Mesenchymal stem cell (in vitro differentiated cells and primary cell): ENCODE results near the gene METTL17.
A peak's percentile ranks its signal among the peaks of the same experiment; 100 is the strongest.
"Not testable (repeated sequence)": the region's sequence is repeated elsewhere in the genome, so short reads cannot be mapped to it uniquely, and the experiment has no call there.

Source experiments
- DNase-seq: peaks from one replicate; pipeline ENCODE4 v3.0.0-alpha.2; 2013
- H2AFZ ChIP-seq: one replicate; pipeline ENCODE4 v1.6.1; 2013; ENCODE audit warnings: low read depth, mild to moderate bottlenecking, control low read depth, inconsistent platforms, low read length, moderate library complexity
- H2AK5ac ChIP-seq: 2 replicates; pipeline ENCODE4 v1.6.1; 2013; ENCODE audit warnings: low read length, moderate library complexity, mild to moderate bottlenecking, inconsistent platforms; ENCODE audit not compliant: severe bottlenecking
- H2BK120ac ChIP-seq: one replicate; pipeline ENCODE4 v1.6.1; 2013; ENCODE audit warnings: low read depth, mild to moderate bottlenecking, inconsistent platforms, low read length, moderate library complexity
- H2BK12ac ChIP-seq, 2 experiments: one replicate each; pipeline ENCODE4 v1.6.1; 2013; ENCODE audit warnings: inconsistent platforms in 2 of 2, low read length in 2 of 2, mild to moderate bottlenecking in 2 of 2, moderate library complexity in 2 of 2, control low read depth in 1 of 2
- H2BK15ac ChIP-seq: one replicate; pipeline ENCODE4 v1.6.1; 2013; ENCODE audit warnings: mild to moderate bottlenecking, low read depth, inconsistent platforms; ENCODE audit not compliant: poor library complexity, severe bottlenecking
- H2BK5ac ChIP-seq: 2 replicates; pipeline ENCODE4 v1.6.1; 2013; ENCODE audit warnings: low read depth, mild to moderate bottlenecking, low read length, control low read depth, inconsistent platforms; ENCODE audit not compliant: poor library complexity, severe bottlenecking
- H3K14ac ChIP-seq, 2 experiments: one replicate each; pipeline ENCODE4 v1.6.1; 2013; ENCODE audit warnings: inconsistent platforms in 2 of 2, low read length in 2 of 2, control low read depth in 1 of 2, mild to moderate bottlenecking in 1 of 2, moderate library complexity in 1 of 2
- H3K18ac ChIP-seq, 2 experiments: one replicate each; pipeline ENCODE4 v1.6.1; 2013; ENCODE audit warnings: inconsistent platforms in 2 of 2, low read length in 2 of 2, control low read depth in 1 of 2, low read depth in 1 of 2, mild to moderate bottlenecking in 1 of 2
- H3K23ac ChIP-seq, 2 experiments: one replicate each; pipeline ENCODE4 v1.6.1; 2013; ENCODE audit warnings: inconsistent platforms in 2 of 2, low read length in 2 of 2, mild to moderate bottlenecking in 2 of 2, moderate library complexity in 2 of 2, control low read depth in 1 of 2
- H3K27ac ChIP-seq: 2 replicates; pipeline ENCODE4 v1.5.1; 2013; ENCODE audit warnings: mild to moderate bottlenecking, moderate library complexity, low read length, control low read depth, inconsistent platforms; ENCODE audit not compliant: poor library complexity, severe bottlenecking
- H3K27me3 ChIP-seq, 2 experiments: 2 replicates each; pipeline versions ENCODE4 v1.6.1 to v1.7.0; 2013; ENCODE audit warnings: low read length in 2 of 2, mild to moderate bottlenecking in 2 of 2, moderate library complexity in 2 of 2, control low read depth in 1 of 2, inconsistent platforms in 1 of 2; ENCODE audit not compliant: control insufficient read depth in 1 of 2, insufficient read depth in 1 of 2
- H3K36me3 ChIP-seq, 2 experiments: 2 replicates each; pipeline versions ENCODE4 v1.6.1 to v1.7.0; 2013; ENCODE audit warnings: low read length in 2 of 2, control low read depth in 1 of 2, inconsistent platforms in 1 of 2, low read depth in 1 of 2, mild to moderate bottlenecking in 1 of 2; ENCODE audit not compliant: insufficient read depth in 2 of 2, control insufficient read depth in 1 of 2
- H3K4ac ChIP-seq, 2 experiments: one replicate each; pipeline ENCODE4 v1.6.1; 2013; ENCODE audit warnings: inconsistent platforms in 2 of 2, low read length in 2 of 2, mild to moderate bottlenecking in 2 of 2, moderate library complexity in 2 of 2, control low read depth in 1 of 2, low read depth in 1 of 2
- H3K4me1 ChIP-seq: 2 replicates; pipeline ENCODE4 v1.6.1; 2013; ENCODE audit warnings: low read depth, low read length, control low read depth; ENCODE audit not compliant: control insufficient read depth, insufficient read depth
- H3K4me2 ChIP-seq: 2 replicates; pipeline ENCODE4 v1.6.1; 2013; ENCODE audit warnings: low read length, mild to moderate bottlenecking, inconsistent platforms; ENCODE audit not compliant: poor library complexity, severe bottlenecking
- H3K4me3 ChIP-seq, 2 experiments: 2 replicates each; pipeline versions ENCODE4 v1.5.1 to v1.7.0; 2013; ENCODE audit warnings: low read length in 2 of 2, mild to moderate bottlenecking in 2 of 2, control low read depth in 1 of 2, low read depth in 1 of 2; ENCODE audit not compliant: insufficient read depth in 1 of 2
- H3K79me1 ChIP-seq: replicated peaks from 2 replicates; pipeline ENCODE4 v1.6.1; 2013; ENCODE audit warnings: mild to moderate bottlenecking, control low read depth, low read length, inconsistent platforms; ENCODE audit not compliant: poor library complexity, severe bottlenecking
- H3K9ac ChIP-seq: 2 replicates; pipeline ENCODE4 v1.7.0; 2013; ENCODE audit warnings: mild to moderate bottlenecking, low read length, moderate library complexity
- H3K9me3 ChIP-seq: 2 replicates; pipeline ENCODE4 v1.7.0; 2013; ENCODE audit warnings: mild to moderate bottlenecking, low read length; ENCODE audit not compliant: control insufficient read depth
- H4K8ac ChIP-seq: one replicate; pipeline ENCODE4 v1.6.1; 2013; ENCODE audit warnings: inconsistent platforms, mild to moderate bottlenecking, low read length, moderate library complexity
- H4K91ac ChIP-seq: one replicate; pipeline ENCODE4 v1.6.1; 2013; ENCODE audit warnings: mild to moderate bottlenecking, low read length, inconsistent platforms
- WGBS: methylation state at CpG from one replicate; pipeline ENCODE4 v1.1.7; 2013; ENCODE audit warnings: mixed read lengths; 5-methylcytosine and 5-hydroxymethylcytosine counted together

METTL17 gene

DNA sequence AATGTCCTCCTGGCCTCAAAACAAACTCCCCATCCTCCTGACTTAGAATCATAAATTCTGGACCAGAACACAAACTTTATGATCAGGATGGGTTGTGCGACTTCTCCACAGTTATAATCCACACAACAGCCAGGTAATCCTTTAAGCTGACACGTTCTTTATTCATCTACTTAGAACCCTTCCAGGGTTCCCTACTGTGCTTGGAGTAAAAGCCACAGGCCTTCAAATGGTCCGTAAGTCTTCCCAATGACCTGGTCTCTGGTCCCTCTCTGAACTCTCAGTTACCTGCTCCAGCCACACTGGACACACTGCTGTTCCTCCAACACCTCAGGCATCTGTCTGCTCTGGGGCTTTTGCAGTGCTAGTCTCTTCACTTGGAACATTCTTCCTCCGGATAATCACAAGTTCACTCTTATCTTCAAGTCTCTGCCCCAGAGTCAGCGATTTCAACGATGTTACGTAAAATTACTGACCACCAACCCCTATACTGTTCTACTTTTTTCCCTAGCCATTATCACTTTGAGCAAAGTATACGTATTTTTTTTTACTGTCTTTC lies 50.7 kb downstream of the METTL17 start:
- no peak overlapping the region for H2AK5ac ChIP-seq
- H3K4me1 ChIP-seq: peaks cover 7% of the 10 kb centered on the region
- H3K4me2 ChIP-seq: no peak overlapping the region
- no peak overlapping the region for H3K14ac ChIP-seq
- no peaks in the 10 kb centered on the region for H3K36me3 ChIP-seq
- no peaks in the 10 kb centered on the region for H3K79me1 ChIP-seq
- DNase-seq: no peak
- H3K23ac ChIP-seq: no peak overlapping the region
- no peak overlapping the region for H3K27ac ChIP-seq
- H4K8ac ChIP-seq: no peak overlapping the region
- H3K4ac ChIP-seq: no peak overlapping the region
- no peak overlapping the region for H2AFZ ChIP-seq
- H3K9me3 ChIP-seq: no peaks in the 10 kb centered on the region
- no peak overlapping the region for H3K9ac ChIP-seq
- peak overlapping the region in 1 of 2 experiments; percentile 2 for H2BK12ac ChIP-seq
- H2BK5ac ChIP-seq: no peak overlapping the region
- no peak overlapping the region for H3K4me3 ChIP-seq
- peaks cover 0 to 14% of the 10 kb centered on the region in 2 experiments for H3K27me3 ChIP-seq
- H2BK15ac ChIP-seq: no peak overlapping the region
- H4K91ac ChIP-seq: no peak overlapping the region
- H3K18ac ChIP-seq: no peak overlapping the region
- 69% methylated on average over 7 of the region's 8 CpGs for WGBS
- peak overlapping the region; percentile 22 for H2BK120ac ChIP-seq

DNA sequence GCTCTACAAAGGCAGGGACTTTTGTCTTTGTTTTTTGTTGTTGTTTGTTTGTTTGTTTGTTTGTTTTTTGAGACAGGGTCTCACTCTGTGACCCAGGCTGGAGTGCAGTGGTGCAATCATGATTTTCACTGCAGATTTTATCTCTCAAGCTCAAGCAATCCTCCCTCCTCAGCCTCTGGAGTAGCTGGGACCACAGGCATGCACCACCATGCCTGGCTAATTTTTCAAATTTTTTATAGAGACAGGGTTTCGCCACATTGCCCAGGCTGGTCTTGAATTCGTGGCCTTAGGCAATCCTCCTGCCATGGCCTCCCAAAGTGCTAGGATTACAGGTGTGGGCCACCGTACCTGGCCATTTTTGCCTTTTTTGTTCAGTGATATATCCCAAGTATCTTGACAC lies 51.2 kb downstream of the METTL17 start:
- not testable (repeated sequence) for H2AK5ac ChIP-seq, H2BK15ac ChIP-seq, DNase-seq, H2BK5ac ChIP-seq, H3K4me2 ChIP-seq, H3K9me3 ChIP-seq, H3K14ac ChIP-seq, H3K9ac ChIP-seq, H3K23ac ChIP-seq, H3K18ac ChIP-seq, H3K36me3 ChIP-seq, H4K91ac ChIP-seq, H3K79me1 ChIP-seq, H3K4ac ChIP-seq, H4K8ac ChIP-seq, H2AFZ ChIP-seq, H3K27me3 ChIP-seq, H2BK12ac ChIP-seq, H3K4me3 ChIP-seq, H2BK120ac ChIP-seq, H3K4me1 ChIP-seq, H3K27ac ChIP-seq
- WGBS: 79% methylated on average over 3 of the region's 3 CpGs

DNA sequence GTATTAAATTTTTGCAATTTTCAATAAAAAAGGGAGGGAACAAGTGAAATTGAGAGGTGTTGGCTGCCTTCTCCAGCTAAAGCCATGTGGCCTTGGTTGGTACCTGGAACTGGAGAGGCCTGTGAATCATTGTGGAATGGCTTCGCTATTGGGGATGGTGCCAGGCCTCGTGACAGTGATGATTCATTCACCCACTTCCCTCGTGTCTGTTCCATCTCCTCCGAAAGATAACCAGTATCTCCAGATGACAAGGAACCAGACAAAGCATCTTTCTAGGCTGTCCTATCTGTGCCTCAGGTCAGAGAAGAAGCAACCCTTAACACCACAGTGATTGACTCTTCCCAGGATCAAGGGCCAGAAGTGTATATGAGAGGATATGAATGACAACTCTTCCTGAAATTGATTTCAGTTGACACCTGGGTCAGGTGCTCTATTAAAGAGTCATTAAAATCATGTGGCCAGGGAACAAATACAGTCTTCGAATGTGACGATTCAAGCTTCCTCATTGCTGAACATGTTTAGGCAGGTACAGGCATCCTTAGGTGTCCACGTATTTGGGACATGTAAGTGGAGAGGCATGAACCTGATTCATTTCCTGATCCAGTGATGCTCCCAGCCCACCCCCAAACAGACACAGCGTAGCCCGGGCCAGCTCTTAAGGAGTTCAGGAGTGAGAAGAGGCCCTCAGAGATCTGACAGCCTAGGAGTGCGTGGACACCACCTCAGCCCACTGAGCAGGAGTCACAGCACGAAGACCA lies 52.1 kb downstream of the METTL17 start, which contains the start of gene RNASE7:
TSS of gene RNASE7 (plus strand) at position 687 of the 758 bp plus-strand sequence. CDS start 631 bp downstream, outside the sequence.
- no peak within 1 kb of the TSS for H4K91ac ChIP-seq
- H3K9ac ChIP-seq: no peak within 1 kb of the TSS
- DNase-seq: peak; percentile 23
- no peak within 1 kb of the TSS for H2AFZ ChIP-seq
- peaks cover 0 to 8% of the 10 kb centered on the region in 2 experiments for H3K27me3 ChIP-seq
- H3K36me3 ChIP-seq: no peaks in the 10 kb centered on the region
- 68% methylated on average over 10 of the region's 11 CpGs for WGBS
- H2AK5ac ChIP-seq: no peak within 1 kb of the TSS
- H3K9me3 ChIP-seq: no peaks in the 10 kb centered on the region
- H3K4me1 ChIP-seq: peaks cover 7% of the 10 kb centered on the region
- H3K4ac ChIP-seq: no peak within 1 kb of the TSS
- H3K79me1 ChIP-seq: no peaks in the 10 kb centered on the region
- H3K27ac ChIP-seq: no peak within 1 kb of the TSS
- no peak within 1 kb of the TSS for H2BK12ac ChIP-seq
- H2BK15ac ChIP-seq: no peak within 1 kb of the TSS
- no peak within 1 kb of the TSS for H2BK5ac ChIP-seq
- H3K4me3 ChIP-seq: no peak within 1 kb of the TSS
- H3K23ac ChIP-seq: no peak within 1 kb of the TSS
- H3K4me2 ChIP-seq: no peak within 1 kb of the TSS
- no peak within 1 kb of the TSS for H2BK120ac ChIP-seq
- H4K8ac ChIP-seq: no peak within 1 kb of the TSS
- H3K18ac ChIP-seq: no peak within 1 kb of the TSS
- H3K14ac ChIP-seq: no peak within 1 kb of the TSS

DNA sequence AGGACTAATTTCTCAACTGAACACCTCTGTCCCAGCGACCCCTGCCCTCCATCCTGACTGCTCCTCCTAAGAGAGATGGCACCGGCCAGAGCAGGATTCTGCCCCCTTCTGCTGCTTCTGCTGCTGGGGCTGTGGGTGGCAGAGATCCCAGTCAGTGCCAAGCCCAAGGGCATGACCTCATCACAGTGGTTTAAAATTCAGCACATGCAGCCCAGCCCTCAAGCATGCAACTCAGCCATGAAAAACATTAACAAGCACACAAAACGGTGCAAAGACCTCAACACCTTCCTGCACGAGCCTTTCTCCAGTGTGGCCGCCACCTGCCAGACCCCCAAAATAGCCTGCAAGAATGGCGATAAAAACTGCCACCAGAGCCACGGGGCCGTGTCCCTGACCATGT lies 53.1 kb downstream of the METTL17 start:
- H3K27ac ChIP-seq: no peak overlapping the region
- H2BK120ac ChIP-seq: no peak overlapping the region
- H3K27me3 ChIP-seq: peaks cover 0 to 8% of the 10 kb centered on the region in 2 experiments
- WGBS: 85% methylated on average over 8 of the region's 8 CpGs
- no peak overlapping the region for H3K4me2 ChIP-seq
- H2BK12ac ChIP-seq: no peak overlapping the region
- H3K79me1 ChIP-seq: no peaks in the 10 kb centered on the region
- no peak overlapping the region for H3K18ac ChIP-seq
- H3K36me3 ChIP-seq: no peaks in the 10 kb centered on the region
- no peak for DNase-seq
- no peak overlapping the region for H3K4me3 ChIP-seq
- no peak overlapping the region for H3K4ac ChIP-seq
- H3K9ac ChIP-seq: no peak overlapping the region
- no peak overlapping the region for H3K14ac ChIP-seq
- no peak overlapping the region for H4K8ac ChIP-seq
- H2AK5ac ChIP-seq: no peak overlapping the region
- no peak overlapping the region for H2AFZ ChIP-seq
- no peak overlapping the region for H2BK15ac ChIP-seq
- H3K4me1 ChIP-seq: peaks cover 7% of the 10 kb centered on the region
- H3K23ac ChIP-seq: no peak overlapping the region
- no peak overlapping the region for H4K91ac ChIP-seq
- no peak overlapping the region for H2BK5ac ChIP-seq
- H3K9me3 ChIP-seq: no peaks in the 10 kb centered on the region
